Natural killer cell (primary cell): ENCODE measurements around the gene NAPB. TPM values are rescaled to one million over a fixed set of nuclear protein-coding genes. Genes with fewer than 3 reads are reported as not detected.
"Not testable (repeated sequence)": the region's sequence is repeated elsewhere in the genome, so short reads cannot be mapped to it uniquely, and the experiment has no call there.

Experiments used
- ATAC-seq, 3 donors: fragments of 150-1000 bp in 2 of 3; fragments of 200-7000 bp in 1 of 3; cut with Tn5 transposase; 1 replicate in 1 of 3; 2 replicates in 2 of 3; pipeline ENCODE4 v1.10.0; 2021; ENCODE audit warnings: mild to moderate bottlenecking in 2 of 3, moderate library complexity in 2 of 3
- DNase-seq, 2 donors: peaks; one replicate each; pipeline versions ENCODE4 v3.0.0 to v3.0.0-alpha.2; 2013 to 2021; ENCODE audit warnings: mixed read lengths in 1 of 2
- H3K27ac ChIP-seq: one replicate; pipeline ENCODE4 v1.5.1; 2013; ENCODE audit warnings: mild to moderate bottlenecking, low read length
- H3K27me3 ChIP-seq: one replicate; pipeline ENCODE4 v1.6.1; 2013; ENCODE audit warnings: low read length; ENCODE audit not compliant: control insufficient read depth, insufficient read depth
- H3K36me3 ChIP-seq: one replicate; pipeline ENCODE4 v1.6.1; 2013; ENCODE audit warnings: low read length; ENCODE audit not compliant: control insufficient read depth, insufficient read depth
- H3K4me1 ChIP-seq: one replicate; pipeline ENCODE4 v1.6.1; 2013; ENCODE audit warnings: low read length; ENCODE audit not compliant: control insufficient read depth, insufficient read depth
- H3K4me3 ChIP-seq: one replicate; pipeline ENCODE4 v1.5.1; 2013; ENCODE audit warnings: low read length
- H3K9me3 ChIP-seq: one replicate; pipeline ENCODE4 v1.6.1; 2013; ENCODE audit warnings: low read length; ENCODE audit not compliant: control insufficient read depth, insufficient read depth
- H3K27ac Mint-ChIP-seq, 2 donors: one replicate each; pipeline ENCODE4 v1.8.0; 2022; ENCODE audit warnings: mild to moderate bottlenecking in 2 of 2, mixed read lengths in 2 of 2, moderate library complexity in 1 of 2
- H3K27me3 Mint-ChIP-seq, 2 donors: one replicate each; pipeline ENCODE4 v1.8.0; 2022; ENCODE audit warnings: low read depth in 2 of 2, mixed read lengths in 2 of 2
- H3K36me3 Mint-ChIP-seq: one replicate; pipeline ENCODE4 v1.8.0; 2022; ENCODE audit warnings: mixed read lengths
- H3K4me1 Mint-ChIP-seq, 2 donors: one replicate each; pipeline ENCODE4 v1.8.0; 2022; ENCODE audit warnings: mixed read lengths in 2 of 2
- H3K4me3 Mint-ChIP-seq: one replicate; pipeline ENCODE4 v1.8.0; 2022; ENCODE audit warnings: mild to moderate bottlenecking, moderate library complexity, mixed read lengths
- H3K9me3 Mint-ChIP-seq, 2 donors: one replicate each; pipeline ENCODE4 v1.8.0; 2022; ENCODE audit warnings: mixed read lengths in 2 of 2
- WGBS: methylation state at CpG from one replicate; pipeline ENCODE4 v1.1.7; 2013; ENCODE audit warnings: missing lambda C conversion rate; ENCODE audit not compliant: insufficient coverage; 5-methylcytosine and 5-hydroxymethylcytosine counted together
- intact Hi-C: fragments of 100-400 bp; cut with micrococcal nuclease; formaldehyde crosslinking; loops from one replicate; pipeline ENCODE4 v1.14.2; 2022
- total RNA-seq, 4 donors: library from RNA; stranded (reverse); fragments of 120-200 nt in 1 of 4; gene quantifications; one replicate each; pipeline versions ENCODE4 v1.2.3 to v1.2.4, GENCODE V29; 2013 to 2022
- TF ChIP-seq, protein P1 (sequence below): fragments of 200-600 bp; IDR thresholded peaks from one replicate; pipeline ENCODE4 v1.8.0; 2022; ENCODE audit warnings: antibody characterized with exemption

Gene NAPB
- 10 to 100 TPM; 22.8 to 23.9 (median 22.9) TPM for total RNA-seq
- 23.3 TPM for total RNA-seq (2013)

DNA sequence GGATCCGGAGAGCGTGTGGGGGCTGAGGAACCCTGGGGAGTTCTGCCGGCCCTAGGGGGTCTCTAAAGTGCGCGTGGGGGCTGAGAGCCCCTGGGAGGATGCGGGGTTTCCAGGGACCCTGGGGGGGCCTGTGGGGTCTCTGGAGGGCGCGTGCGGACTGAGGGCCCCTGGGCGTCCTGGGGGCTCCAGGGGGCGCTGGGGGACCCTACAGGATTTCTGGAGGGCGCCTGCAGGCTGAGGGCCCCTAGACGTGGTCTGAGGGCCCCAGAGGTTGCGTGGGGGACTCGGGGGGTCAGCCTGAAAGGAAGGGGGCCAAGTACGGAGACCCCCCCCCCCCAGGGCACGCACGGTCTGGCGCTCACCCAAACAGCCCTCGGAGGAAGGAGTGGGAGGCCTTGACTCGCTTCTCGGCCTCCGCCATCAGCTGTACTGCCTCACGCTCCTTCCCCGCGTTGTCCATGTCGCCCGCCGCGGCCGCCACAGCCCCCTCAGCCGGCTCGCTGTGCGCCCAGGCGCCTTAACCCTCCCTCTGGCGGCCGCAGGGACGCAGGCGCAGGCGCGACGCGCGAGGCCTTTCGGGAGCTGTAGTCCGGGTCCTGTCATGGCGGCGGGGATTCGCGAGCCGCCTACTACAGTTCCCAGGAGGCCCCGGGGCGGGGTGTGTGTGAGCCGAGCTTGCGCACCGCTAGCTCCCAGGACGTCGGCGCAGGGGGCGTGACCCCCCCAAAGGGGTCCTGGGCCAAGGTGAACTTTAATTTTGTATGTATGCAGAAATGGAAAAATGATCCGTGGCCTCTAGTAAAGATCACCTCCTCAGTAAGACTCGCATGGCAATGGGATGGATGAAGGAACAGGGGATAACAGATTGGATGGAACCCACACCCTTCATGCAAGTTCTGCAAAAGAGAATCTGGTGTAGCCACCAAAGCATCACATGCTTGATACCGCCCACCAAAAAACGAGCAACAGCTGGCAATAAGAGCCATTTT, at the start of gene NAPB:
Gene NAPB, minus strand, starts transcription at position 546 of the 989 bp plus-strand sequence. Its CDS starts 86 bp downstream, at position 460.
- peaks cover 37 to 43% of the 10 kb centered on the region in 2 donors for H3K4me1 Mint-ChIP-seq
- TF ChIP-seq, protein P1, sequence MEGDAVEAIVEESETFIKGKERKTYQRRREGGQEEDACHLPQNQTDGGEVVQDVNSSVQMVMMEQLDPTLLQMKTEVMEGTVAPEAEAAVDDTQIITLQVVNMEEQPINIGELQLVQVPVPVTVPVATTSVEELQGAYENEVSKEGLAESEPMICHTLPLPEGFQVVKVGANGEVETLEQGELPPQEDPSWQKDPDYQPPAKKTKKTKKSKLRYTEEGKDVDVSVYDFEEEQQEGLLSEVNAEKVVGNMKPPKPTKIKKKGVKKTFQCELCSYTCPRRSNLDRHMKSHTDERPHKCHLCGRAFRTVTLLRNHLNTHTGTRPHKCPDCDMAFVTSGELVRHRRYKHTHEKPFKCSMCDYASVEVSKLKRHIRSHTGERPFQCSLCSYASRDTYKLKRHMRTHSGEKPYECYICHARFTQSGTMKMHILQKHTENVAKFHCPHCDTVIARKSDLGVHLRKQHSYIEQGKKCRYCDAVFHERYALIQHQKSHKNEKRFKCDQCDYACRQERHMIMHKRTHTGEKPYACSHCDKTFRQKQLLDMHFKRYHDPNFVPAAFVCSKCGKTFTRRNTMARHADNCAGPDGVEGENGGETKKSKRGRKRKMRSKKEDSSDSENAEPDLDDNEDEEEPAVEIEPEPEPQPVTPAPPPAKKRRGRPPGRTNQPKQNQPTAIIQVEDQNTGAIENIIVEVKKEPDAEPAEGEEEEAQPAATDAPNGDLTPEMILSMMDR = peak; percentile 33
- no peaks in the 10 kb centered on the region for H3K36me3 Mint-ChIP-seq
- H3K9me3 ChIP-seq = no peaks in the 10 kb centered on the region
- under 1% methylated on average over 64 of the region's 64 CpGs for WGBS
- H3K27ac Mint-ChIP-seq = peak within 1 kb of the TSS; percentile 90 to 95
- peak within 1 kb of the TSS; percentile 96 for H3K4me3 Mint-ChIP-seq
- H3K4me3 ChIP-seq = peak within 1 kb of the TSS; percentile 93
- peak within 1 kb of the TSS; percentile 71 for H3K27ac ChIP-seq
- intact Hi-C loops = loop anchor here (1.0 to 2.0 kb wide), 4 partner anchors 35 to 71 kb away; partner anchors contain the start of genes GZF1 and NXT1
- no peaks in the 10 kb centered on the region for H3K9me3 Mint-ChIP-seq
- H3K27me3 ChIP-seq = no peaks in the 10 kb centered on the region
- DNase-seq (peak; percentile 91 to 95), ATAC-seq (peak; percentile 98 to 99 (median 99))
- no peaks in the 10 kb centered on the region for H3K36me3 ChIP-seq
- H3K4me1 ChIP-seq = peaks cover 14% of the 10 kb centered on the region
- peaks cover 0 to 10% of the 10 kb centered on the region in 2 donors for H3K27me3 Mint-ChIP-seq

DNA sequence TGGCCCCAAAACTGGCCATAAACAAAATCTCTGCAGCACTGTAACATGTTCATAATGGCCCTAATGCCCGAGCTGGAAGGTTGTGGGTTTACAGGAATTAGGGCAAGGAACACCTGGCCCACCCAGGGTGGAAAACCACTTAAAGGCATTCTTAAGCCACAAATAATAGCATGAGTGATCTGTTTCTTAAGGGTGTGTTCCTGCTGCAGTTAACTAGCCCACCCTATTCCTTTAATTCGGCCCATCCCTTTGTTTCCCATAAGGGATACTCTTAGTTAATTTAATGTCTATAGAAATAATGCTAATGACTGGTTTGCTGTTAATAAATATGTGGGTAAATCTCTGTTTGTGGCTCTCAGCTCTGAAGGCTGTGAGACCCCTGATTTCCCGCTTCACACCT, 45.7 kb upstream of the NAPB start:
- H3K9me3 Mint-ChIP-seq, intact Hi-C loops, H3K4me3 Mint-ChIP-seq, H3K36me3 ChIP-seq, DNase-seq, H3K27ac Mint-ChIP-seq, H3K27ac ChIP-seq, H3K4me1 ChIP-seq, H3K27me3 Mint-ChIP-seq, H3K27me3 ChIP-seq, ATAC-seq, H3K4me3 ChIP-seq, H3K4me1 Mint-ChIP-seq: not testable (repeated sequence)
- peaks cover 16% of the 10 kb centered on the region for H3K9me3 ChIP-seq
- peaks cover 27% of the 10 kb centered on the region for H3K36me3 Mint-ChIP-seq
- 100% methylated on average over 2 of the region's 3 CpGs for WGBS

DNA sequence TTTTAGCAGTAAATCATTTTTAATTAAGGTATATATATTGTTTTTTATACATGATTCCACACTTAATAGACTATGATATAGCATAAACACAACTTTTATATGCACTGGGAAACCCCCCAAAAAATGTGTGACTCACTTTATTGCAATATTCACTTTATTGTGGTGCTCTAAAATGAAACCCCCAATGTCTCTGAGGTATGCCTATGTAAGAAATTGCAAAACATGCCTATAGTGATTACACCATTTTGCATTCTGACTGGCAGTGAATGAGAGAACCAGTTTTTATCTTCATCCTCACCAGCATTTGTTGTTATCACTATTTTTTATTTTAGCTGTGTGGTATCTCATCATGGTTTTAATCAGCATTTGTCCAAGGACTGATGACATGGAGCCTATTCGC, 39.9 kb upstream of the NAPB start:
- no peaks in the 10 kb centered on the region for H3K27me3 Mint-ChIP-seq
- no peaks in the 10 kb centered on the region for H3K9me3 Mint-ChIP-seq
- WGBS = 100% methylated on average over 1 of the region's 1 CpG
- H3K27me3 ChIP-seq = no peaks in the 10 kb centered on the region
- peaks cover 43 to 48% of the 10 kb centered on the region in 2 donors for H3K4me1 Mint-ChIP-seq
- no peak overlapping the region for H3K27ac ChIP-seq
- H3K4me3 ChIP-seq = no peak overlapping the region
- intact Hi-C loops = no loop called here
- H3K36me3 Mint-ChIP-seq = peaks cover 6% of the 10 kb centered on the region
- DNase-seq (no peak), ATAC-seq (no peak)
- H3K4me1 ChIP-seq = peaks cover 17% of the 10 kb centered on the region
- TF ChIP-seq, protein P1 = no peak
- no peak overlapping the region for H3K4me3 Mint-ChIP-seq
- peak overlapping the region in 1 of 2 donors; percentile 21 for H3K27ac Mint-ChIP-seq
- H3K9me3 ChIP-seq = peaks cover 6% of the 10 kb centered on the region
- H3K36me3 ChIP-seq = no peaks in the 10 kb centered on the region

DNA sequence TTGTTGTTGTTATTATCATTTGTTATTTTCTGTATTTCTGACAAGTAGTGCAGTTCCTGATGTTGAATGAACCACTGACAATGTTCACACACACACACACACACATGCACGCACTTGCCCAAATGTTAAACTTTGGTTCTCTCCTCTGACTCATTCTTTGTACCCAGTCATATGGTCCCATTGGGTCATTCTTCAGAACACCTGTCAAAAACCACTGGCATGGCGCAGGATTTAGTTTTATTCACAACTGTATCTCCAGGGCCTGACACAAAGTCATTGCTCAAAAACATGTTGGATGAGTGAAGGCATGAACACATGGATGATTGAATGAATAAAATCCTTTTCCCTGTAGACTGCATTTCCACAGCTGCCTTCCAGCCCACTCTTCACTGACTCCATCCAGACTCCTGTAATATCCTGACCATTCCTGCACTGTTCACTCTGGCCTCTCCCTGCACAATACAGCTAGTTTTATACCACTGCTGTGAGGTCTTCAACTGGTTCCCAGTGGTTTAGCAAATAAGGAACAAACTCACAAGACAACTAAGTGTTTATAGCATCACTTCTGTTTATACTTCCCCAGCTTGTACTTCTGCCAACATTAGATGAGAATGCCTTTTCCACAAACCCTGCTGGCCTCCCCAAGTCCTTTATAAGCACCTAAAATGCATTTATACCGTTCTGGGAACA, 38.3 kb upstream of the NAPB start:
- Mint-ChIP-seq H3K27me3 (no peaks in the 10 kb centered on the region), H3K27ac (peak overlapping the region in 1 of 2 donors; percentile 21), H3K36me3 (no peaks in the 10 kb centered on the region), H3K4me3 (no peak overlapping the region), H3K9me3 (no peaks in the 10 kb centered on the region), H3K4me1 (peaks cover 53 to 57% of the 10 kb centered on the region in 2 donors)
- no peaks in the 10 kb centered on the region for H3K9me3 ChIP-seq
- DNase-seq (no peak), ATAC-seq (no peak)
- intact Hi-C loops = no loop called here
- no peaks in the 10 kb centered on the region for H3K27me3 ChIP-seq
- no peak overlapping the region for H3K27ac ChIP-seq
- TF ChIP-seq, protein P1 = no peak
- no peaks in the 10 kb centered on the region for H3K36me3 ChIP-seq
- H3K4me3 ChIP-seq = no peak overlapping the region
- 55% methylated on average over 2 of the region's 3 CpGs for WGBS
- peaks cover 32% of the 10 kb centered on the region for H3K4me1 ChIP-seq
